HFF-Myc (cell line): ENCODE data around the gene LNPK.

Source experiments
- DNase-seq: peaks from one replicate; pipeline ENCODE4 v3.0.0-alpha.2; 2011; ENCODE audit warnings: low read depth; ENCODE audit errors: extremely low read depth
- H3K4me3 ChIP-seq: replicated peaks from 2 replicates; pipeline ENCODE4 v1.5.1; 2011; ENCODE audit warnings: low read depth, mild to moderate bottlenecking, control low read depth, low read length
- CTCF ChIP-seq: IDR thresholded peaks from 2 replicates; pipeline ENCODE4 v1.5.1; 2012; ENCODE audit warnings: mild to moderate bottlenecking, low read depth, low read length, control low read depth; ENCODE audit errors: missing control alignments

Gene LNPK, protein sequence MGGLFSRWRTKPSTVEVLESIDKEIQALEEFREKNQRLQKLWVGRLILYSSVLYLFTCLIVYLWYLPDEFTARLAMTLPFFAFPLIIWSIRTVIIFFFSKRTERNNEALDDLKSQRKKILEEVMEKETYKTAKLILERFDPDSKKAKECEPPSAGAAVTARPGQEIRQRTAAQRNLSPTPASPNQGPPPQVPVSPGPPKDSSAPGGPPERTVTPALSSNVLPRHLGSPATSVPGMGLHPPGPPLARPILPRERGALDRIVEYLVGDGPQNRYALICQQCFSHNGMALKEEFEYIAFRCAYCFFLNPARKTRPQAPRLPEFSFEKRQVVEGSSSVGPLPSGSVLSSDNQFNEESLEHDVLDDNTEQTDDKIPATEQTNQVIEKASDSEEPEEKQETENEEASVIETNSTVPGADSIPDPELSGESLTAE

DNA sequence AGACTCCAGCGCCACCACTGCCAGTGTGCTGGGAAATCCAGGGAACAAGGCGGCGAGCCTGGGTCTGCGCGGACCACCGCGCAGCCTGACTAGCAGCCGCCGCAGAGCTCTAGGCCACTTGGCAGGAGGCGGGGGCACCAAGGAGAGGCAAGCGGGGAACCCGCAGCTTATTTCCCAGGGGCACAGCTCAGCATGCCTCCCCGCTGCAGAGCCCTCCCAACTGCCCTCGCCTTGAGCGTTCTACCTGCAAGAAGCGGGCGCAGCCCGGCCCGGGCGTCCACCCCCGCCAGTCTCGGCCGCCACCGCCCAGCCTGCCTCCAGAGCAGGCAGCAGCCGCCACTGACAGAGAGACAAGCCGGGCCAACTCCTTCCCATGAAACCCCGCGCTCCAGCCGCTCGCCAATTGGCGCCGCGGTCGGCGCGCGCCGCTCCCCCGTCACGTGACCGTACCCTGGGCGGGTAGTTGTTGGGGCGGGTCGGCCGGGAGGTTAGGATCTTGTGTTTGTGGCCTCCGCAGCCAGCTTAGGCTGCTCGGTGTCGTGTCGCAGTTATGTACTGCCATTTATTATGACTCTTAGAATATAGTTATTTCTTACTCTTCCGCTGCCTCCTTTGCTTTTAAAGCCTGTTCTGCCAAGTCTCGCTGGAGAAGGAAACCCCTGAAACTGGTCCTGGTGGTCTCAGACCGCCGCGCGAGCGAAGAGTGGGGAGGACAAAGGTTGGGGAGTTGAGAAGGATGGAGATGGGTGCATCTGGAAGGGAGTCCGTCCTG, at the start of gene LNPK:
TSS of gene LNPK (minus strand) at position 352 of the 772 bp plus-strand sequence. CDS start 6,683 bp downstream, outside the sequence.
- no peak for TF ChIP-seq CTCF
- peak within 1 kb of the TSS; percentile 71 for H3K4me3 ChIP-seq
- DNase-seq: peak; percentile 27

DNA sequence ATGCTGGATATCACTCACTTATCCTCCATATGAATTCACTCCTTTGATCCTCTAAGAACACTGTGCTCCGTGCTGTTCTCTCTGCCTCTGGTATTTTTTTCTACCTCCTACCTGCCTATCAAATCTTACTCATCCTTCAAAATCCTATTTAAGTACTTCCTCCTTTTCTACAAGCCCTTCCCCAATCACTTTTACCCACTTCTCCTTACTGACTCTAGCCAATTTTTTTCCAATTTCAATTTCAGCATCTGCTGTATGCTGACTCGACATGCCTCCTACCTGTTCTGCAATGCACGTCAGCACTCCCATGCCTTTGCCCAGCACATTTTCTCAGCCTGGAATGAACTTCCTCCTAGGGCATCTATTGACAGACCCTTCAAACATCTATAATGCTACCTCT, 37.3 kb upstream of the LNPK start:
- TF ChIP-seq CTCF: no peak
- DNase-seq: no peak
- no peak overlapping the region for H3K4me3 ChIP-seq

- H3K4me3 ChIP-seq: no peak overlapping the region
- TF ChIP-seq CTCF: no peak
- DNase-seq: no peak
These were observed 36.6 kb upstream of the LNPK start for GRCh38 chr2:176038694-176039093.

DNA sequence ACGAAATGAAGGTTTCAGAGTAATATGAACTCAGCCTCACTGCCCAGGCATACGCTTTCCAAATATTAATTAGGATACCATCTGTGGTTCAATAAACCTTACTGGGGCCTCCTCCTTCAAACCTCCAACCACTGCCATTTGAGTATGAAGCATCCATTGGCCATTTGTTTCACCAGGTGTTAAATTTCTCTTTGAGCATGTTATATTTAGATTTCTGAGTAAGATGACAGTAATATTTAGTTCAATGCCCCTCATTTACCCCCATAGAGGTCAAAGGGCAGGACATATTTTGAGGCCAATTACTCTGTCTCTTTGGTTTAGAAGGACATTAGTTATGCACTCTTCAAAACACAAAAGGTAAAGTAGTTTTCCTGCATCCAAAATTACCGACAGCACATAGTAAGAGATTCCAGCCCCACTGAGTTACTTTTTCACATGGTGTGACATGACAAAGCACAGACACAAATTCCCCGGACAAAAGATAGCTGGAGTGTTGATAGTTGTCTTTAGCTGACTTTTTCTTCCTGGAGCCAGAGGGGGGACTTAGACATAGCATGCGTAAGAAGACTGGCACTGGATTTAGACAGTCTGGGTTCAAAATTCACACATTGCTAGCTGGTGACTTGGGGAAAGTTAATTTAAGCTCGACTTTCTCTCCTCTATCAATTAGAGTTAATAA, 33.1 kb upstream of the LNPK start:
- H3K4me3 ChIP-seq: no peak overlapping the region
- DNase-seq: no peak
- no peak for TF ChIP-seq CTCF

- DNase-seq: no peak
- TF ChIP-seq CTCF: no peak
- no peak overlapping the region for H3K4me3 ChIP-seq
These were observed 25.7 kb upstream of the LNPK start for GRCh38 chr2:176027806-176028205.

DNA sequence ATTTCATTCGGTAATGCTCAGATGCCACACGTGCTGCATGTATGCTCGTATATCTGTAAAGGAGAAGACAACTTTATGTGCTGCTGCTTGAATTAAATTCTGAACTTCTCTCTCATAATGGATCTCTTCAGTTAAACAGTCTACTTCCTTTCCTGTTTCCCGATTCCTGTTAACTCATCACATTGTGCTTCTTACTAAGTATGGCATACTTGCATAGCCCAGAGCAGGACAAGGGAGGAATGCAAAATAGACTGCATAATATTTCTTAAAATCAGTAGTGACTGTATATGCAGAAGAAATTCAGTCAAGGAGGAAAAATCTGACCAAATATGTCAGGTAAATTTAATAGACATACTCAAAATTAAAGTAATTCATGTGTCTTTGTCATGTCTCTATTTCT, 23.9 kb upstream of the LNPK start:
- no peak for TF ChIP-seq CTCF
- DNase-seq: no peak
- H3K4me3 ChIP-seq: no peak overlapping the region
